GM19397 (cell line): ENCODE data around the gene NSUN2.

Experiments
- ATAC-seq: cut with Tn5 transposase; IDR thresholded peaks from one replicate; pipeline ENCODE4 v1.9.1; 2021; ENCODE audit warnings: mild to moderate bottlenecking, moderate library complexity; ENCODE audit not compliant: unreplicated experiment

Gene NSUN2

GRCh38 chr5:6567068-6567467, 65.8 kb downstream of the NSUN2 start:
- ATAC-seq, result no peak

- ATAC-seq, result no peak
These were observed 67.4 kb downstream of the NSUN2 start for GRCh38 chr5:6565492-6565891.

- ATAC-seq, result no peak
These were observed 74.9 kb downstream of the NSUN2 start for GRCh38 chr5:6557807-6558575.

GRCh38 chr5:6556802-6557102, 76.1 kb downstream of the NSUN2 start:
- ATAC-seq, result no peak

- ATAC-seq, result no peak
These were observed 76.6 kb downstream of the NSUN2 start for GRCh38 chr5:6556089-6556801.

GRCh38 chr5:6554812-6555211, 78.0 kb downstream of the NSUN2 start:
- no peak for ATAC-seq

- no peak for ATAC-seq
These were observed 78.9 kb downstream of the NSUN2 start for GRCh38 chr5:6553972-6554371.

- ATAC-seq, result no peak
These were observed 80.2 kb downstream of the NSUN2 start for GRCh38 chr5:6552612-6553011.

- no peak for ATAC-seq
These were observed 80.9 kb downstream of the NSUN2 start for GRCh38 chr5:6551955-6552313.

GRCh38 chr5:6551287-6551954, 81.4 kb downstream of the NSUN2 start:
- no peak for ATAC-seq

GRCh38 chr5:6550628-6551027, 82.2 kb downstream of the NSUN2 start:
- ATAC-seq, result no peak
